MCF 10A (cell line): ENCODE data around the gene FBXL19. TPM values are rescaled to one million over a fixed set of nuclear protein-coding genes. Genes with fewer than 3 reads are reported as not detected.

ENCODE experiments used
- BruUV-seq: library from RNA; stranded (reverse); fragments of 400-500 nt; replicated peaks from 2 replicates; lab custom pipeline; 2021; lab: Mats Ljungman, UMichigan
- CTCF ChIA-PET: fragments of 300-600 bp; sonication (Branson Sonifier 250); formaldehyde crosslinking; extraction: SDS; loops from one replicate; lab custom pipeline; 2021; ENCODE audit warnings: antibody characterized with exemption, inconsistent platforms; lab: Yijun Ruan, JAX
- POLR2A ChIA-PET: fragments of 300-600, 350-650 bp; sonication (Branson Sonifier 250); formaldehyde crosslinking; extraction: SDS; loops from one replicate; lab custom pipeline; 2020; ENCODE audit warnings: antibody characterized with exemption, inconsistent platforms; lab: Yijun Ruan, JAX
- DNase-seq: peaks from one replicate; pipeline ENCODE4 v3.0.0-alpha.2; 2018; ENCODE audit not compliant: unreplicated experiment
- H3K27ac Mint-ChIP-seq: one replicate; pipeline ENCODE4 v1.8.0; 2022; ENCODE audit warnings: mild to moderate bottlenecking, low read depth, mixed read lengths; ENCODE audit not compliant: unreplicated experiment
- H3K27me3 Mint-ChIP-seq: one replicate; pipeline ENCODE4 v1.8.0; 2022; ENCODE audit warnings: mixed read lengths; ENCODE audit not compliant: insufficient read depth, unreplicated experiment
- H3K36me3 Mint-ChIP-seq: one replicate; pipeline ENCODE4 v1.8.0; 2022; ENCODE audit warnings: mild to moderate bottlenecking, moderate library complexity, mixed read lengths; ENCODE audit not compliant: insufficient read depth, unreplicated experiment
- H3K4me1 Mint-ChIP-seq: one replicate; pipeline ENCODE4 v1.8.0; 2022; ENCODE audit warnings: mixed read lengths; ENCODE audit not compliant: insufficient read depth, unreplicated experiment
- H3K4me3 Mint-ChIP-seq: one replicate; pipeline ENCODE4 v1.8.0; 2022; ENCODE audit warnings: mild to moderate bottlenecking, moderate library complexity, mixed read lengths; ENCODE audit not compliant: unreplicated experiment
- H3K9me3 Mint-ChIP-seq: one replicate; pipeline ENCODE4 v1.8.0; 2022; ENCODE audit warnings: mixed read lengths; ENCODE audit not compliant: unreplicated experiment
- intact Hi-C: fragments of 100-400 bp; cut with micrococcal nuclease; formaldehyde crosslinking; loops from 2 replicates; pipeline ENCODE4 v1.14.1; 2022
- total RNA-seq: library from RNA; stranded (reverse); gene quantifications from 2 replicates; pipeline ENCODE4 v1.2.3, GENCODE V29; 2022
- TF ChIP-seq, protein P1 (sequence below): fragments of 200-600 bp; IDR thresholded peaks from one replicate; pipeline ENCODE4 v1.8.0; 2022; ENCODE audit warnings: antibody characterized with exemption, mild to moderate bottlenecking; ENCODE audit not compliant: unreplicated experiment

FBXL19 gene
- total RNA-seq, 1 experiment from 2014 or later: 18.0 TPM

DNA sequence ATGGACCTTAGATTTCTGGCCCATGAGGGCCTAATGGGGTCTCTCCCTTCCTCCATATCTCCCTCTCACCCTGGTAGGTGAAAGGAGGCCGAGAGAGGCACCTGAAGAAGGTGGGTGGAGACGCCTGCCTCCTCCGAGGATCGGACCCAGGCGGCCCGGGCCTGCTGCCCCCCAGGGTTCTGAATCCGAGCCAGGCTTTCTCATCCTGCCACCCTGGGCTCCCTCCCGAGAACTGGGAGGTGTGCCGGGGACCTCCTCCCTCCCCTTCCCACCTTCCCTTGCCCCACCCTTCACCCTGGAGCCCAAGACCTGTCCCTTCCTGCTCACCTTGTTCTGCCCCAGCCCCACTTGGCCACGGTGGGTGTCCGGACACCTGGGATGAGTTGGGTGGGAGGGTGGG, 5.0 kb downstream of the FBXL19 start:
- Mint-ChIP-seq H3K4me3 (no peak overlapping the region), H3K27ac (no peak overlapping the region), H3K36me3 (peaks cover 45% of the 10 kb centered on the region), H3K9me3 (no peaks in the 10 kb centered on the region), H3K4me1 (peaks cover 14% of the 10 kb centered on the region), H3K27me3 (no peaks in the 10 kb centered on the region)
- no TSS peak for BruUV-seq
- POLR2A ChIA-PET: interaction anchor here (1.4 kb wide), 1 partner anchor 12 kb away, joined by 4 read pairs; no protein-coding TSS in a partner anchor
- TF ChIP-seq, protein P1, sequence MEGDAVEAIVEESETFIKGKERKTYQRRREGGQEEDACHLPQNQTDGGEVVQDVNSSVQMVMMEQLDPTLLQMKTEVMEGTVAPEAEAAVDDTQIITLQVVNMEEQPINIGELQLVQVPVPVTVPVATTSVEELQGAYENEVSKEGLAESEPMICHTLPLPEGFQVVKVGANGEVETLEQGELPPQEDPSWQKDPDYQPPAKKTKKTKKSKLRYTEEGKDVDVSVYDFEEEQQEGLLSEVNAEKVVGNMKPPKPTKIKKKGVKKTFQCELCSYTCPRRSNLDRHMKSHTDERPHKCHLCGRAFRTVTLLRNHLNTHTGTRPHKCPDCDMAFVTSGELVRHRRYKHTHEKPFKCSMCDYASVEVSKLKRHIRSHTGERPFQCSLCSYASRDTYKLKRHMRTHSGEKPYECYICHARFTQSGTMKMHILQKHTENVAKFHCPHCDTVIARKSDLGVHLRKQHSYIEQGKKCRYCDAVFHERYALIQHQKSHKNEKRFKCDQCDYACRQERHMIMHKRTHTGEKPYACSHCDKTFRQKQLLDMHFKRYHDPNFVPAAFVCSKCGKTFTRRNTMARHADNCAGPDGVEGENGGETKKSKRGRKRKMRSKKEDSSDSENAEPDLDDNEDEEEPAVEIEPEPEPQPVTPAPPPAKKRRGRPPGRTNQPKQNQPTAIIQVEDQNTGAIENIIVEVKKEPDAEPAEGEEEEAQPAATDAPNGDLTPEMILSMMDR: no peak
- no peak for DNase-seq
- intact Hi-C loops: no loop called here
- CTCF ChIA-PET: interaction anchor here (1.7 kb wide), 1 partner anchor 14 kb away, joined by 10 read pairs; no protein-coding TSS in a partner anchor

DNA sequence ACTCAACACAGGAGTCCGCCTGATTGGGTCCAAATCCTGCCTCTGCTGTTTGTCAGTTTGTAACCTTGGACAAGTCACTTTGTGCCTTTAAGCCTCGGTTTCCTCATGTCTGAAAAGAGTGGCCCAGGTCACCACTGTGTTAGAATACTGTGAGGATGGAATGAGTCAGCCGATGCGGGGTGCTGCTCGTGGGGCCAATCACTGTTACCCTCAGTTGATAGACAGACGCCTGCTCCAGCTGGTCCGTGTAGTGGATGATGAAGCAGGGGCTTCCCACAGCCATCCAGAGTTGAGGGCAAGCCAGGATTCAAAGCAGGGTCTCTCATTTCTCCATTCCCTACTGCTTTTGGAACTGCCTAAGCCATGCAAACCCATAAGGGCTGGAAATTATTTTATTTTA, 5.8 kb downstream of the FBXL19 start:
- H3K27ac Mint-ChIP-seq: no peak overlapping the region
- peaks cover 50% of the 10 kb centered on the region for H3K36me3 Mint-ChIP-seq
- TF ChIP-seq, protein P1: no peak
- ChIA-PET POLR2A (interaction anchor here (1.1 kb wide), 1 partner anchor 33 kb away, joined by 3 read pairs; the partner anchor contains the start of gene CTF1), CTCF (interaction anchor here (1.7 kb wide), 1 partner anchor 13 kb away, joined by 10 read pairs; no protein-coding TSS in a partner anchor)
- BruUV-seq: no TSS peak
- no peak for DNase-seq
- no peaks in the 10 kb centered on the region for H3K9me3 Mint-ChIP-seq
- intact Hi-C loops: no loop called here
- H3K4me1 Mint-ChIP-seq: peaks cover 14% of the 10 kb centered on the region
- no peaks in the 10 kb centered on the region for H3K27me3 Mint-ChIP-seq
- H3K4me3 Mint-ChIP-seq: no peak overlapping the region

DNA sequence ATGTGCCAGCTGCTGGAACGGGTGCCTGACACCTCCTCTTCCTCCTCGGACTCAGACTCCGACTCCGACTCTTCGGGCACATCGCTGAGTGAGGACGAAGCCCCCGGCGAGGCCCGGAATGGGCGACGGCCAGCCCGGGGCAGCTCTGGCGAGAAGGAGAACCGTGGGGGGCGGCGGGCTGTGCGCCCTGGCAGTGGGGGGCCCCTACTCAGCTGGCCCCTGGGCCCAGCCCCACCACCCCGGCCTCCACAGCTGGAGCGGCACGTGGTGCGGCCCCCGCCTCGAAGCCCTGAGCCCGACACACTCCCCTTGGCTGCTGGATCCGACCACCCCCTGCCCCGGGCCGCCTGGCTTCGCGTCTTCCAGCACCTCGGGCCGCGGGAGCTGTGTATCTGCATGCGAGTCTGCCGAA, 6.8 kb downstream of the FBXL19 start:
- DNase-seq: no peak
- TF ChIP-seq, protein P1: no peak
- POLR2A ChIA-PET: no interaction called here
- Mint-ChIP-seq H3K27me3 (no peaks in the 10 kb centered on the region), H3K4me3 (no peak overlapping the region), H3K36me3 (peaks cover 44% of the 10 kb centered on the region), H3K27ac (no peak overlapping the region), H3K9me3 (no peaks in the 10 kb centered on the region), H3K4me1 (peaks cover 6% of the 10 kb centered on the region)
- CTCF ChIA-PET: no interaction called here
- BruUV-seq: no TSS peak
- intact Hi-C loops: no loop called here

DNA sequence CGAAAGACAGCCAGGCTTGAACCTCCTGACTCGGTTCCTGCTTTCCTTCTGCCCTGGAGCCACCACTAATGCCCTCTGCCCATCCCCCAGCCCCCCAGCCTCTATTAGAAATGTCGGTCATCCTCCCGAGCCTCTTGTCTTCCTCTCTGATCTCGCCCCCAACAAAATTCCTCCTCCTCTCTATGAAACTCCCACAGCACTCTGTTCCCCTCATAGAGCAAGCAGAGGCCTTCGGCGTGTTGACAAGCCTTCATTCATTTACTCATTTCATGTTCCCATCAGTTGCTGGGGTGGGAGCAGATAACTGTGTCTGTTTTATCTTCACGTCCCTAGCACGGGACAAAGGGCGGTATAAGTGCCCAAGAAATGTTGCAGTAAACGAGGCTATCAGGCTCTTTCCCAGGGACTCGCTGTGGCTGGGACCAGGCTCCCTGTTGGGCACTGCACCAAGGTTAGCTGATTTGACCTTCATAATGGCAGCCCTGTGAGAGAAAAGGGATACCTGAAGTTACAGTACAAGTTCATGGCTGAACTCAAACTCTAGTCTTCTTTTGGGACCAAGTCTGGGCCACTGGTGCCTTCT, 7.8 kb downstream of the FBXL19 start:
- ChIA-PET CTCF (interaction anchor here (0.6 to 2.9 kb wide), 2 partner anchors 11 to 80 kb away, joined by 3 to 16 read pairs; no protein-coding TSS in a partner anchor), POLR2A (interaction anchor here (1.1 kb wide), 1 partner anchor 9 kb away, joined by 3 read pairs; no protein-coding TSS in a partner anchor)
- H3K4me1 Mint-ChIP-seq: peaks cover 1% of the 10 kb centered on the region
- no peak overlapping the region for H3K27ac Mint-ChIP-seq
- no peak for DNase-seq
- BruUV-seq: no TSS peak
- no peaks in the 10 kb centered on the region for H3K9me3 Mint-ChIP-seq
- peaks cover 45% of the 10 kb centered on the region for H3K36me3 Mint-ChIP-seq
- no peak overlapping the region for H3K4me3 Mint-ChIP-seq
- TF ChIP-seq, protein P1: no peak
- no peaks in the 10 kb centered on the region for H3K27me3 Mint-ChIP-seq
- intact Hi-C loops: no loop called here
